Endothelial cell of umbilical vein (primary cell): ENCODE measurements around the gene ACBD6. TPM values are rescaled to one million over a fixed set of nuclear protein-coding genes. Genes with fewer than 3 reads are reported as not detected.

Experiments used
- BruUV-seq: library from RNA; stranded (reverse); fragments of 400-500 nt; replicated peaks from 2 replicates; lab custom pipeline; 2021; lab: Mats Ljungman, UMichigan
- CTCF ChIA-PET: fragments of 300-600, 350-600 bp; sonication (Branson Sonifier 250); formaldehyde crosslinking; loops from one replicate; lab custom pipeline; 2021; ENCODE audit warnings: antibody characterized with exemption, inconsistent platforms; lab: Charles Lee
- POLR2A ChIA-PET: fragments of 300-600, 350-600 bp; sonication (Branson Sonifier 250); formaldehyde crosslinking; loops from one replicate; lab custom pipeline; 2021; ENCODE audit warnings: antibody characterized with exemption, inconsistent platforms; lab: Charles Lee
- DNase-seq: peaks from one replicate; pipeline ENCODE4 v3.0.0-alpha.2; 2011; ENCODE audit warnings: low read depth, low spot score
- FAIRE-seq: peaks from 2 replicates; lab custom pipeline; 2011; peaks lifted over from hg19 to GRCh38; lab: Jason Lieb, UNC
- H2AFZ ChIP-seq: 2 replicates; pipeline ENCODE4 v1.6.0; 2012; ENCODE audit warnings: low read depth, low read length, control low read depth, inconsistent platforms
- H3K27ac ChIP-seq: 2 replicates; pipeline ENCODE4 v1.5.1; 2011; ENCODE audit warnings: low read depth, mild to moderate bottlenecking, control low read depth, low read length, moderate library complexity; ENCODE audit not compliant: insufficient read depth
- H3K27me3 ChIP-seq, 2 experiments: 2 replicates each; pipeline versions ENCODE4 v1.6.0 to v1.6.1; 2011; ENCODE audit warnings: low read length in 2 of 2, mixed read lengths in 1 of 2; ENCODE audit not compliant: control insufficient read depth in 2 of 2, insufficient read depth in 2 of 2
- H3K36me3 ChIP-seq, 2 experiments: 2 replicates in 1 of 2; 3 replicates in 1 of 2; pipeline ENCODE4 v1.5.1; 2011; ENCODE audit warnings: low read length in 2 of 2, mild to moderate bottlenecking in 1 of 2, moderate library complexity in 1 of 2; ENCODE audit not compliant: control insufficient read depth in 2 of 2, insufficient read depth in 2 of 2; ENCODE audit errors: extremely low read depth in 1 of 2
- H3K4me1 ChIP-seq: 3 replicates; pipeline ENCODE4 v1.5.1; 2011; ENCODE audit warnings: mild to moderate bottlenecking, low read length; ENCODE audit not compliant: control insufficient read depth, insufficient read depth; ENCODE audit errors: extremely low read depth
- H3K4me2 ChIP-seq: 2 replicates; pipeline ENCODE4 v1.6.1; 2011; ENCODE audit warnings: low read length, control low read depth, mixed read lengths; ENCODE audit not compliant: insufficient read depth
- H3K4me3 ChIP-seq, 3 experiments: fragments of 200-600 bp in 1 of 3; sonication (generic), shearing (Covaris generic) in 1 of 3; replicated peaks in 1 of 3; 2 replicates each; pipeline ENCODE4 v1.5.1; 2011 to 2016; ENCODE audit warnings: control low read depth in 3 of 3, low read length in 3 of 3, mild to moderate bottlenecking in 2 of 3, inconsistent platforms in 1 of 3, low read depth in 1 of 3, moderate library complexity in 1 of 3; ENCODE audit not compliant: insufficient read depth in 1 of 3
- H3K79me2 ChIP-seq: 2 replicates; pipeline ENCODE4 v1.6.0; 2012; ENCODE audit warnings: low read length, inconsistent platforms; ENCODE audit not compliant: control insufficient read depth, insufficient read depth
- H3K9ac ChIP-seq: replicated peaks from 2 replicates; pipeline ENCODE3; 2011; ENCODE audit warnings: low read length, control low read depth; ENCODE audit not compliant: insufficient read depth; ENCODE audit errors: extremely low read depth
- H3K9me1 ChIP-seq: replicated peaks from 3 replicates; pipeline ENCODE4 v1.6.0; 2011; ENCODE audit warnings: mild to moderate bottlenecking, low read length; ENCODE audit not compliant: control insufficient read depth, insufficient read depth; ENCODE audit errors: extremely low read depth
- H3K9me3 ChIP-seq: replicated peaks from 2 replicates; pipeline ENCODE4 v1.5.1; 2012; ENCODE audit warnings: low read length, inconsistent platforms; ENCODE audit not compliant: control insufficient read depth, insufficient read depth
- H4K20me1 ChIP-seq: replicated peaks from 2 replicates; pipeline ENCODE3; 2011; ENCODE audit warnings: mild to moderate bottlenecking, low read length; ENCODE audit not compliant: control insufficient read depth, insufficient read depth; ENCODE audit errors: extremely low read depth
- EZH2 ChIP-seq: IDR thresholded peaks from 2 replicates; pipeline ENCODE4 v1.6.1; 2012; ENCODE audit warnings: borderline replicate concordance, low read depth, mild to moderate bottlenecking, moderate library complexity, low read length, inconsistent platforms; ENCODE audit not compliant: severe bottlenecking
- FOS ChIP-seq: IDR thresholded peaks from 2 replicates; pipeline ENCODE4 v1.6.1; 2011; ENCODE audit warnings: mild to moderate bottlenecking, low read length, moderate library complexity, borderline replicate concordance; ENCODE audit not compliant: insufficient read depth
- GATA2 ChIP-seq: IDR thresholded peaks from 2 replicates; pipeline ENCODE4 v1.7.0; 2011; ENCODE audit warnings: low read depth, mild to moderate bottlenecking, moderate library complexity, mixed read lengths, low read length; ENCODE audit not compliant: insufficient read length, insufficient read depth
- JUN ChIP-seq: IDR thresholded peaks from 2 replicates; pipeline ENCODE4 v1.6.1; 2011; ENCODE audit warnings: borderline replicate concordance, low read depth; ENCODE audit not compliant: insufficient read length, insufficient read depth
- MYC ChIP-seq: IDR thresholded peaks from one replicate; pipeline ENCODE4 v1.6.1; 2011; ENCODE audit warnings: mild to moderate bottlenecking, low read depth, low read length
- POLR2A ChIP-seq: IDR thresholded peaks from 2 replicates; pipeline ENCODE4 v1.6.1; 2012; ENCODE audit warnings: low read depth, mild to moderate bottlenecking, control low read depth, low read length
- POLR2AphosphoS5 ChIP-seq: IDR thresholded peaks from 2 replicates; pipeline ENCODE4 v1.6.1; 2012; ENCODE audit warnings: low read depth, mild to moderate bottlenecking, control low read depth, low read length, moderate library complexity; ENCODE audit not compliant: insufficient read depth
- dilution Hi-C: fragments of 300-500 bp; cut with MboI; formaldehyde crosslinking; loops from one replicate; pipeline ENCODE4 v1.15.0; 2019; ENCODE audit warnings: low sequenced_read_pairs; ENCODE audit not compliant: extremely low pct_ligation_motif_present
- intact Hi-C: fragments of 100-400 bp; cut with micrococcal nuclease; formaldehyde crosslinking; loops from one replicate; pipeline ENCODE4 v1.10.0; 2022
- polyA plus RNA-seq, 4 experiments: library from polyadenylated mRNA; depleted of rRNA in 3 of 4; stranded (reverse) in 3 of 4; unstranded in 1 of 4; fragments of >200 nt; gene quantifications; 2 replicates each; pipeline versions ENCODE4 v1.2.1 to v1.2.3, GENCODE V29; 2011 to 2012; ENCODE audit warnings: missing spikeins in 1 of 4
- total RNA-seq: library from RNA; stranded (reverse); gene quantifications from 2 replicates; pipeline ENCODE4 v1.2.3, GENCODE V29; 2021
- TF ChIP-seq, protein P1 (sequence below), 2 donors: IDR thresholded peaks; 1 replicate in 1 of 2; 2 replicates in 1 of 2; pipeline ENCODE4 v1.5.1; 2011; ENCODE audit warnings: low read length in 2 of 2, mild to moderate bottlenecking in 2 of 2, moderate library complexity in 2 of 2, control low read depth in 1 of 2, inconsistent platforms in 1 of 2, low read depth in 1 of 2; ENCODE audit not compliant: insufficient read depth in 1 of 2; ENCODE audit errors: extremely low read depth in 1 of 2
- TF ChIP-seq, protein P2 (sequence below): IDR thresholded peaks from 2 replicates; pipeline ENCODE4 v1.6.1; 2011; ENCODE audit not compliant: insufficient read depth, insufficient read length

Gene ACBD6
- total and polyA plus RNA-seq, 2 donors (not counting 3 experiments of a cell fraction or from before 2014, with no cell fraction given), result 55.6 to 56.4 TPM

DNA sequence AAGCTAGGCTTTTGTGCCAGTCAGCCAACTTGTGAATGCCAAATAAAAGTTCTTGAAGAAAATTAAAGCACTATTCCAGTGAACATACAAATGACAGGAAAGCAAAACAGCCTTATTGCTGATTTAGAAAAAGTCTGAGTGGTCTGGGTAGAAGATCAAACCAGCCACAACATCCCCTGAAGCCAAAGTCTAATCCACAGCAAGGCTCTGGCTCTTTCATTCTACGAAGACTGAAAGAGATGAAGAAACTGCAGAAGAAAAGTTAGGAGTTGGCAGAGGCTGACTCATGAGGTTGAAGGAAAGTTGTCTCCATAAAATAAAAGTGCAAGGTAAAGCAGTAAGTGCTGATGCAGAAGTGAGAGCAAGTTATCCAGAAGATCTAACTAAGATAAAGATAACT, 206.4 kb downstream of the ACBD6 start:
- Histone ChIP-seq H4K20me1 (no peaks in the 10 kb centered on the region), H3K9me1 (no peaks in the 10 kb centered on the region), H2AFZ (no peak overlapping the region), H3K9me3 (no peaks in the 10 kb centered on the region), H3K79me2 (no peaks in the 10 kb centered on the region), H3K4me3 (no peak overlapping the region), H3K27me3 (no peaks in the 10 kb centered on the region), H3K4me1 (no peaks in the 10 kb centered on the region), H3K36me3 (no peaks in the 10 kb centered on the region), H3K27ac (no peak overlapping the region), H3K4me2 (no peak overlapping the region), H3K9ac (no peak overlapping the region)
- FAIRE-seq (no peak), DNase-seq (no peak)
- intact Hi-C loops (no loop called here), dilution Hi-C loops (no loop called here)
- TF ChIP-seq POLR2A, result no peak
- no peak for TF ChIP-seq GATA2
- no peak for TF ChIP-seq FOS
- TF ChIP-seq, protein P1, sequence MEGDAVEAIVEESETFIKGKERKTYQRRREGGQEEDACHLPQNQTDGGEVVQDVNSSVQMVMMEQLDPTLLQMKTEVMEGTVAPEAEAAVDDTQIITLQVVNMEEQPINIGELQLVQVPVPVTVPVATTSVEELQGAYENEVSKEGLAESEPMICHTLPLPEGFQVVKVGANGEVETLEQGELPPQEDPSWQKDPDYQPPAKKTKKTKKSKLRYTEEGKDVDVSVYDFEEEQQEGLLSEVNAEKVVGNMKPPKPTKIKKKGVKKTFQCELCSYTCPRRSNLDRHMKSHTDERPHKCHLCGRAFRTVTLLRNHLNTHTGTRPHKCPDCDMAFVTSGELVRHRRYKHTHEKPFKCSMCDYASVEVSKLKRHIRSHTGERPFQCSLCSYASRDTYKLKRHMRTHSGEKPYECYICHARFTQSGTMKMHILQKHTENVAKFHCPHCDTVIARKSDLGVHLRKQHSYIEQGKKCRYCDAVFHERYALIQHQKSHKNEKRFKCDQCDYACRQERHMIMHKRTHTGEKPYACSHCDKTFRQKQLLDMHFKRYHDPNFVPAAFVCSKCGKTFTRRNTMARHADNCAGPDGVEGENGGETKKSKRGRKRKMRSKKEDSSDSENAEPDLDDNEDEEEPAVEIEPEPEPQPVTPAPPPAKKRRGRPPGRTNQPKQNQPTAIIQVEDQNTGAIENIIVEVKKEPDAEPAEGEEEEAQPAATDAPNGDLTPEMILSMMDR (IDR thresholded peaks at IDR 0.05; ENCODE audit: extremely low read depth in 1 of 2, insufficient read depth in 1 of 2, low read depth in 1 of 2, low read length in 2 of 2), result no peak
- TF ChIP-seq, protein P2, sequence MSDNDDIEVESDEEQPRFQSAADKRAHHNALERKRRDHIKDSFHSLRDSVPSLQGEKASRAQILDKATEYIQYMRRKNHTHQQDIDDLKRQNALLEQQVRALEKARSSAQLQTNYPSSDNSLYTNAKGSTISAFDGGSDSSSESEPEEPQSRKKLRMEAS, result no peak
- no peak for TF ChIP-seq MYC
- no peak for TF ChIP-seq POLR2AphosphoS5
- TF ChIP-seq EZH2, result no peak
- no peak for TF ChIP-seq JUN
- POLR2A ChIA-PET, result no interaction called here
- no TSS peak for BruUV-seq
- CTCF ChIA-PET, result no interaction called here
